SH-SY5Y (cell line): Measurements from ENCODE around the gene DTWD2.

ENCODE experiments used
- GATA2 ChIP-seq: IDR thresholded peaks from 2 replicates; pipeline ENCODE4 v1.6.1; 2011; ENCODE audit warnings: mild to moderate bottlenecking, low read depth, low read length
- GATA3 ChIP-seq: IDR thresholded peaks from 2 replicates; pipeline ENCODE4 v1.6.1; 2011; ENCODE audit warnings: low read depth, mild to moderate bottlenecking, low read length, moderate library complexity

GRCh38 chr5:118905196-118905595 lies 83.2 kb downstream of the DTWD2 start:
- no peak for TF ChIP-seq GATA2
- TF ChIP-seq GATA3, result no peak
